C4-2B (cell line): ENCODE measurements around the gene LBHD2.

ENCODE experiments used
- CTCF ChIP-seq: fragments of 450-650 bp; conservative IDR thresholded peaks from 2 replicates; pipeline ENCODE4 v1.5.1; 2017; ENCODE audit warnings: mild to moderate bottlenecking
- ZFX ChIP-seq: fragments of 450-650 bp; IDR thresholded peaks from 2 replicates; pipeline ENCODE4 v1.6.1; 2017

- peak; percentile 61 for TF ChIP-seq CTCF
- TF ChIP-seq ZFX = no peak
Observed at GRCh38 chr14:103085106-103086091, 1.4 kb downstream of the LBHD2 start.
